GM18499 (cell line): ENCODE measurements around the gene PID1.

ENCODE experiments used
- ATAC-seq: cut with Tn5 transposase; IDR thresholded peaks from one replicate; pipeline ENCODE4 v1.9.1; 2021; ENCODE audit warnings: moderate number of reproducible peaks; ENCODE audit not compliant: insufficient read depth, unreplicated experiment

PID1 gene

DNA sequence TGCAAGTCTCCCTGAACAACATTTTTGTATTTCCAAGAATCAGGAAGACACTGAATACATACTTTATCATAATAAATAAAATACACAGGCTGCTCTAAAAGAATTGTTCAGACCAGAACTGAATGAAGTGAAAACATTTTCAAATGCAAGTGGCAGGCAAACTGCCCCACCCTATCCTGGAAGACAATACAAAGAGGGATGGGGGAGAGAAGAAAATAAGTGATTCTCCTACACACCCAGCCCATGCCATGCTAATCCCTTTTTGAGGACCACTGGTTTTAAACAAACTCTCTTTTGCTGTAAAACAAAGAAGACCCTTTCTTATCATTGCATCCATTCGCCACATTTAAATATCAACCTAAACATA lies 95.6 kb downstream of the PID1 start:
- no peak for ATAC-seq

DNA sequence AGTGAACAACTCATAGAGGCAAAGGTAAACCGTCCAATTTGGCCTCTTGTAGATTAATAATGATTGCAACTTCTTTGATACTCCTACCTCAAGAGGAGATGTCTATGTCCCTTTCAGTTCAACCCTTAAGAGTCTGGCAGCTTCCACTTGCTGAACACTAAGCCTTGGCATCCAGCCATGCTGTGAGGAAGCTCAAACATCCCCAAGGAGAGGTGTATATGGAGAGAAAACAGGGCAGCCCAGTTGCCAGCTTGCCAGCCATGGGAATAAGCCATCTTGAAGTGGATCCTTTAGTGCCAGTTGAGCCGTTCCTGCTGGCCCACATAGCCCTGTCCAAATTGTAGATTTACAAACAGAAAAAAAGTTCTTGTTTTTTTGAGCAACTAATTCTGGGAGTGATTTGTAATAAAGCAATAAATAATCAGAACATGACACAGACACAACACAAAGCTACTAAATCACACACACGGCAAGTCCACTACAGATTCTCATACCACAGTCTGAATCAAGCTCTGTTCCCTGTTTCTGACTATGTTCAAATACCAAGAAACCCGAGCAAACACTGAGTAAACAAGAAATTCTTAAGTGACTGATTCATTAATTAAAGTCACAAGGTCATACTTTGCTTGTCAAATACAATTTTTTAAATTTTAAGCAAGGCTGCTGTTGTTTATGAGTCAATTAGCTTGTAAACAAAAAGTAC lies 96.1 kb downstream of the PID1 start:
- ATAC-seq = no peak

GRCh38 chr2:229173825-229174359 lies 97.2 kb downstream of the PID1 start:
- ATAC-seq = no peak

- ATAC-seq = no peak
Measured at GRCh38 chr2:229170916-229171315, 100.2 kb downstream of the PID1 start.

GRCh38 chr2:229170171-229170570 lies 100.9 kb downstream of the PID1 start:
- no peak for ATAC-seq

- no peak for ATAC-seq
Measured at GRCh38 chr2:229169751-229170150, 101.3 kb downstream of the PID1 start.

- no peak for ATAC-seq
Measured at GRCh38 chr2:229164545-229165249, 106.4 kb downstream of the PID1 start.

DNA sequence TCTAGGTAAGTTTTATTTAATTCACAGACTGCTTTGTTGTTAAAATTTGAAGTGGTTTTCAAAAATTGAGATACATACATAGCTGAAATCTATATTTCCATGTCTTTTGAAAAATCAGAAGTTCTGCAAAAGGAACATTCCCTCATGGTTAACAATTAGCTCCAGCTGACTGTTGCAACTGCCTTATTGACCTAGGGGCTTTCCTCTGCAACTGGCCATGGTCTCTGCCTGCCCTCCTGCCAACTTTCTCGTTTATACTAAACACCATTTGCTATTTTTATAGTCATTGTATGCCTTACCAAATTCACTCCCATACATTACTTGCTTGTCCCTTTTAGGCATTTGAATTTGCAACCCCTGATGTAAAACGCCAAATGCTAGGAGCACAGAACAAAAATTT lies 107.2 kb downstream of the PID1 start:
- ATAC-seq = no peak

DNA sequence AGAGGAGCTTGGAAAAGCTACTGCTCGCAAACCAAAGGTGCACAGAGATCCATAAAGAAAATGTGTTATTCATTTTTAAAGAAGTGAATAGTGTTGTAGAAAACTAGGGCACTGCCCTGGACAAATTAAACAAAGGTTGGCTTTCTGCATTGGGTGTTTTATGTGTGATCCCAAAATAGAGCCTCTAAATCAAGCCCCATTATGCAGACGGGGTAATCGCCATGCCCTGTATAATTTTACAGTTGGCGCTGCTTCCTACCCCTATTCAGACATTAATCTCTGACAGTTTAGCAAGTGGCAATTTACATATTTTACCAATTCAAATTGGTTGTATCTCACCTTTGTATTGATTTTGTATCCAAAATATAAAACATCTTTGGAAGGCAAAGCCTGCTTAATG lies 109.1 kb downstream of the PID1 start:
- no peak for ATAC-seq

GRCh38 chr2:229160984-229161383 lies 110.1 kb downstream of the PID1 start:
- ATAC-seq = no peak

DNA sequence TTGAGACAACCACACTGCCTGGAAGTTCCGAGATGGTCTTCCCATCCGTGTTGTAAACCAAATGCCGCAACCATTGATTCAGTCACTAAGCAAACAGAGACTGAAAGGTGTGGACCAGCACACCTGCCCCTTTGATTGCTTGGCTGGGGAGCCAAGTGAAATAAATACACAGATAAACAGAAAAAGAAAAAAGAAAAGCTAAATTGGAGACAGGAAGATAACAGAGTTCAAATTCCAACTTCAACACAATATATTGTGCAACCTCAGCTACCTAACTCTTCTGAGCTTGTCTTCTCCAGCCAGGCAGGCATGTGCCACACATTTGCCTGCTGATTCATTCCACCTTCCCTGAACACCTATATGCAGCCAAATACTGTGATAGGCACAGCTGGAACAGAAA lies 110.9 kb downstream of the PID1 start:
- ATAC-seq = no peak

- ATAC-seq = no peak
Measured at GRCh38 chr2:229159405-229159804, 111.7 kb downstream of the PID1 start.

DNA sequence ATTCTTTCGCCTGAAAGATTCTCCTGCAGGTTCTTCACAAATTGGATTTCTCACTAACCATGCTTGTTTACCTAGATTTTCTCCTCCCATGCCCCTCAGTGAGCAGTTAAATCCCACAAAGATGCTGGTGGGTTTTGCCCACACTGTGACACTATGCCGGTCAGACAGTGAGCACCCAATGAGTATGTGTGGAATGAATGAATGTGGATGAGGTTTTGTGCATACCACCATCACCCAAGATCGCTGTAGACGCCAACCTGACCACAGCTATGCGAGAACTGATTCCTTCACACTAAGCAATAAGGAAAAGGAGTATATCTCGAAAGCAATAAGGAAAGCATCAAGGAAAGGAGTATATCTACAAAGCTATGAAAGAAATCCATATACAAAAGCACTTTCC lies 116.7 kb downstream of the PID1 start:
- ATAC-seq = no peak

- no peak for ATAC-seq
Measured at GRCh38 chr2:229153951-229154350, 117.1 kb downstream of the PID1 start.

DNA sequence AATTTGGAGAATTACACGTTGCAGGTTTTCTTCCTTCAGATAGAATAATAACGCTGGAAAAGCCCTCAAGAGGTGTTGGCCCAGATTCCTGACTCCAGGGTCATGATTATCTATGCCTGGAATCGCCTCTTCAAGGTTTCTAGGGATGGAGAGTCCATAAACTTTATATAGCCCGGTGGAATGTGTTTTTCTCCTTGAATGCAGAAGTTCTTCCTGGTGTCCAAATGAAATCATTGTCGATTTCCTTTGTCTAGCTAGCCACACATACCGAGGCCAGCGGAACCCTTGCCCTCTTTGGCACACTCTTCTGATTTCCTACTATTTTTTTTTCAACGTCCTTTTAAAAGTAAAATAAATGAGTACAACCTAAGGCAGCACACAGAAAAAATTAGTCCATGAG lies 117.8 kb downstream of the PID1 start:
- no peak for ATAC-seq

DNA sequence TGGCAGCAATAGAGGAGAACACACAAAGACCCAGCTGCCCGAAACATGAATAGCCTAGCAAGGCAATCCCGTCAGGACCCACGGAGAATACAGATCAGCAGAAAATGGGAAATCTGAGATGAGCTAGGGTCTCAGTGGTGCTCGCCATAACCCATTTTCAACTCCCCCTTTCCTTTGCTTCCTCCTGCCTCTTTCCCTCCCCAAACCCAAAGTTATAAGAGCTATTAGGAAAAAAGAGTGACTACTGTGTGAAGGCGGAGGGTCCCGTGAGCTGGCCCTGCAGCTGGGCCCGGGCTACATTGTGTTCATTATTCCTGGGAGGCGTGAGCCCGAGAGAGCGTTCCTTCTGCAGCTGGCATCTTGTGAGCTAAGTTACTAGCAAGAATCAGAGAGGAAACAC lies 118.4 kb downstream of the PID1 start:
- ATAC-seq = no peak

- no peak for ATAC-seq
Measured at GRCh38 chr2:229150317-229150716, 120.8 kb downstream of the PID1 start.

GRCh38 chr2:229141424-229142025 lies 129.6 kb downstream of the PID1 start:
- ATAC-seq = no peak

DNA sequence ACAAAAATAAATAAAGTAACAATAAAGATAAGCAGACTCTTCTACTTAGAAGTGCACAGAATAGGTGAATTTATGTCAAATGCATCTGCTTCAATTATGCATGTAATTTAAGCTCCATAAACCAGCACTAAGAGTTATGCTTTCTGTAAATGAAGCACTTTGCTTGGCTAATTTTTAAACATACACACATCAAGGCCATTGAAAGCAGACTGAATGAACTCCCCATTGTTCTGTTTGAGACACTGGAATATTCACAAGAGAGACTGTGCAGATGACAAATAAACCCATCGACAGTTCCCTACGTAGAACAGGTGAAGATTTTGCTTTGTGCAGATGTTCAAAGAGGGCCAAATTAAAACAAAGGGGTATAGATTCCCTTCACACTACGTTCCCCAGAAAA lies 133.4 kb downstream of the PID1 start:
- ATAC-seq = no peak

DNA sequence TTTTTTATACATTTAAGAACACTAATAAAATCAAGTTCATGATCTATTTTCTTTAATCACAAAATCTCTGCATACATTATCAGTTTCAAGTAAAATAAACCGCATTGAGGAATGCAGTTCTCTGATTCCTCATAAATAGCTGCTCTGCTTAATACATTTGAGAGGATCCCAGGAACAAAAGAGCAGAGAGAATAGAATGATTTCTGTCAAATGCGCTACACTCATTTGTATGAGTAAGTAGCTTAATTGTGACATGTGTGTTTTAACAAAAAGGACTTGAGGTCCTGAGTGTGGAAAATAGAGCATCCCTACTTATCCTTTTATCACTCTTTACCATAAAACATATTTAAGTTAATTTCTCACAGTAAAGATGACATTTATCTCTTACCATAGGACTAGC lies 134.0 kb downstream of the PID1 start:
- no peak for ATAC-seq

- ATAC-seq = no peak
Measured at GRCh38 chr2:229133155-229133772, 137.8 kb downstream of the PID1 start.
